Stimulated activated CD8-positive, alpha-beta memory T cell treated with anti-CD3 and anti-CD28 coated beads, Interleukin-2, amount 100 ng/mL, for 48 hours (primary cell): ENCODE data around the gene BPHL.
A peak's percentile ranks its signal among the peaks of the same experiment; 100 is the strongest.
"Not testable (repeated sequence)": the region's sequence is repeated elsewhere in the genome, so short reads cannot be mapped to it uniquely, and the experiment has no call there.

Experiments
- DNase-seq, 2 donors: peaks; one replicate each; pipeline ENCODE4 v3.0.0-alpha.2; 2020; ENCODE audit warnings: low read depth in 2 of 2

Gene BPHL

GRCh38 chr6:3118353-3119039, at the start of gene BPHL:
Gene BPHL (plus strand): TSS chr6:3118711. CDS start chr6:3118741, 30 bp downstream.
- peak; percentile 100 for DNase-seq

GRCh38 chr6:3071568-3071967, 46.9 kb upstream of the BPHL start:
- no peak for DNase-seq

DNA sequence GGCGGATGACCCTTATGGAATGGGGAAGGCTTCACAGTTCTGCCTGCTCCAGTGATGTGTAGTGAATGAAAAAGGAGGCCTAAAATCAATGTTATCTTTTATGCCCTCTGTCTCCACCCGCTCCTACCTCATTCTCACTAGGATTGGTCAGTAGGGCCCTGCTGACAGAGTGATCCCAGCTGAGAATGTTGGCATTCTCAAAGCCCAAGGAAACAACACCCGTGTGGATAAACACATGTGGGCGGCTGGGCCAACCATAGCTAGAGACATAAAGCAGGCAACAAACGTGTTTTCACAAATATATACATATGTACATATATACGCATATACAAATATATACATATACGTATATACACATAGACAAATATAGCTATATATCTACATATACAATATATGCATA, 45.7 kb upstream of the BPHL start:
- no peak for DNase-seq

DNA sequence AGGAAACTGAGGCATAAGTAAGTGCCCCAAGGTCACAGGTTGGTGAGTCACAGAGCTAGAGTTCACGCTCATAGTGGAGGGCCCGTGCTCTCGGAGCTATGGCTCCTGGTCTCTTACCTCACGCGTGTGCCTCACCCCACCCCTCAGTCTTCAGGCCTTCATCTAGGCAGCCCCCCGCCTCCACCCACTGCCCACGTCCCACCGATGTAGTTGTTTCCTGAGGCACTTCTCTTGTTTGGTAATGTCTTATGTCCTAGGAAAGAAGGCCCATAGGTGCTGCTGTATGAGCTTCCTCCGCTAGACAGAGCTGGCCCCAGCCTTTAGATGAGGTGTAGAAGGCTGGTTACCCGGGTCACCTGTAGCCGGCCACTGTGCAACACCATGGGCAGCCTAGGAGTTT, 45.1 kb upstream of the BPHL start:
- no peak for DNase-seq

DNA sequence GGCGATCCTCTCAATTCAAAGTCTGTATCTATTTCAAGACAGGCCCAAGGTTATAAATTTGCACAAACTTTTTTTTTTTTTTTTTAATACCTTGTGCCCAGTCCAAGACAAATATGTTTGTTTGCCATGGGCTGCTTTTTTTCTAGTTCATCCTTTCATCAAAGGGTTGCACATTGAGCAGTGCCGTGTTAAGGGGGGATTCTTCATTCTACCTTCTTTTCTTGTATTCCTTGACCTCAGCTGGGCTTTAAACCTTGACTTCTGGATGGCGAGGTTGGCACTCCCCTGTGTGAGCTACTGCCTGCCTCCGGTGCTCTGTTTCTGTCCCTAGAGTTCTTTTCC, 42.8 kb upstream of the BPHL start:
- DNase-seq: no peak

DNA sequence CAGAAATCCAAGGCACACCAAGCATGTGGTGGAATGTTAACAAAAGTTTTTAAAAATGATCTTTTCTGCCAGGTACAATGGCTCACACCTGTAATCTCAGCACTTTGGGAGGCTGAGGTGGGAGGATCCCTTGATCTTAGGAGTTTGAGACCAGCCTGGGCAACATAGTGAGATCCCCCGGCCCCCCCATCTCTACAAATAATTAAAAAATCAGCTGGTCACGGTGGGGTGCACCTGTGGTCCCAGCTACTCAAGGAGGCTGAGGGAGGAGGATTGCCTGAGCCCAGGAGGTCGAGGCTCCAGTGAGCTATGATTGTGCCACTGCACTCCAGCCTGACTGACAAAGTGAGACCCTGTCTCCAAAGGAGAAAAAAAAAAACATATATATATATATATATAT, 42.2 kb upstream of the BPHL start:
- DNase-seq: no peak

GRCh38 chr6:3077430-3077829, 41.1 kb upstream of the BPHL start:
- no peak for DNase-seq

DNA sequence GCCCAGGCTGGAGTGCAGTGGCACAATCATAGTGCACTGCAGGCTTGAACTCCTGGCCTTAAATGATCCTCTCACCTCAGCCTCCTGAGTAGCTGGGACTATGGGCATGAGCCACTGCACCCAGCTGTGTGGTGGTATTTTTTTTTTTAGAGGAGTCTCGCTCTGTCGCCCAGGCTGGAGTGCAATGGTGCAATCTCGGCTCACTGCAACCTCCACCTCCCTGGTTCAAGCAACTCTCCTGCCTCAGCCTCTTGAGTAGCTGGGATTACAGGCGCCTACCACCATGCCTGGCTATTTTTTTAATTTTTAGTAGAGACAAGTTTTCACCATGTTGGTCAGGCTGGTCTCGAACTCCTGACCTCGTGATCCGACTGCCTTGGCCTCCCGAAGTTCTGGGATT, 39.6 kb upstream of the BPHL start:
- DNase-seq: not testable (repeated sequence)

DNA sequence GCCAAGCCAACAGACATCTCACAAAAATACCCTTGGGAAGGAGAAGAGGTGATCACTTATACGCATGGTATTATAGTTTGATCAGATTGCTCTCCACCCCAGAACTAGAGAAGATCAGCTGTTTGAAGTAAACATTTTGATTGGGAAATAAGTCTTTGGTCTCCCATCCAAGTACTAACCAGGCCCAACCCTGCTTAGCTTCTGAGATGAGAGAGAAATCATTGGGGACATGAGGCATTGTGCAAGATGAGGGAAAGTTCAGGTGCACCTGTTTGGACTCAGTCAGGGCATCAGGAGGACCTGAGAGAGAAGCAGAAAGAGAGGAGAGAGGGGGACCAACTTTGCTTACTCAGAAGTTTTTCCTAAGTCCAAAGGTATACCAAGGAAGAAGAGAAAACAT, 38.8 kb upstream of the BPHL start:
- DNase-seq: no peak

- no peak for DNase-seq
Observed at GRCh38 chr6:3081960-3082359, 36.6 kb upstream of the BPHL start.

GRCh38 chr6:3085074-3085473, 33.4 kb upstream of the BPHL start:
- no peak for DNase-seq

- no peak for DNase-seq
Observed at GRCh38 chr6:3086282-3086946, 32.1 kb upstream of the BPHL start.

GRCh38 chr6:3088446-3088845, 30.1 kb upstream of the BPHL start:
- no peak for DNase-seq

GRCh38 chr6:3088968-3089367, 29.5 kb upstream of the BPHL start:
- no peak for DNase-seq

DNA sequence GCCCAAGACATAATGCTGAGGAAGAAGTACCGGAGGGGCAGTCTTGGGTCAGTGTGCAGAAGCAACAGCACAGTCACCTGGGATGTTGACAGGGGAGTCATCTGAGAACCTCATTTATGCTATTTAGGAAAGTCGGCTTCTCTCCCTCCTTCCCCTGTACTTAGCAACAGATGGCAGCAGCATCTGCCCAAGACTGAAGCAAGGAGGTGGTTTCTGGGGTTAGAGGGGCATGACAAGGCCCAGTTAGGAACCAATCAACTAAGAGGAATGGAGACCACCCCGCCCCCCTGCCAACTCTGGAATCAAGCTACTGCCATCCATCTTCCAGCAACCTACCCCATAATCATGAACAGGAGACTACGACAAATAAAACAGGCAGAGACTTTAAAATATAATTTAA, 28.5 kb upstream of the BPHL start:
- DNase-seq: no peak

DNA sequence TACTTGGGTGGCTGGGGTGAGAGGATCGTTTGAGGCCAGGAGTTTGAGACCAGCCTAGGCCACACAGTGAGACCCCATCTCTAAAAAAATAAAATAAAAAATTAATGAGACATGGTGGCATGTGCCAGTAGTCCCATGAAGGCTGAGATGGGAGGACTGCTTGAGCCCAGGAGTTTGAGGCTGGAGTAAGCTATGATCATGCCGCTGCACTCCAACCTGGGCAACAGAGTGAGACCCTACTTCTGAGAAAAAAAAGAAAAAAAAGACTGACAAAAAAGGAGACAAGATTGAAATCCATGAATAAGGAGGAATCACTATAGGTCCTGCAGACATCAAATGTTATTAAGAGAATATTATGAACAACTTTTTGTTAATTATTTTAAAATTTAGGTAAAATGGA, 23.7 kb upstream of the BPHL start:
- no peak for DNase-seq

- DNase-seq: no peak
Observed at GRCh38 chr6:3102875-3103274, 15.6 kb upstream of the BPHL start.

DNA sequence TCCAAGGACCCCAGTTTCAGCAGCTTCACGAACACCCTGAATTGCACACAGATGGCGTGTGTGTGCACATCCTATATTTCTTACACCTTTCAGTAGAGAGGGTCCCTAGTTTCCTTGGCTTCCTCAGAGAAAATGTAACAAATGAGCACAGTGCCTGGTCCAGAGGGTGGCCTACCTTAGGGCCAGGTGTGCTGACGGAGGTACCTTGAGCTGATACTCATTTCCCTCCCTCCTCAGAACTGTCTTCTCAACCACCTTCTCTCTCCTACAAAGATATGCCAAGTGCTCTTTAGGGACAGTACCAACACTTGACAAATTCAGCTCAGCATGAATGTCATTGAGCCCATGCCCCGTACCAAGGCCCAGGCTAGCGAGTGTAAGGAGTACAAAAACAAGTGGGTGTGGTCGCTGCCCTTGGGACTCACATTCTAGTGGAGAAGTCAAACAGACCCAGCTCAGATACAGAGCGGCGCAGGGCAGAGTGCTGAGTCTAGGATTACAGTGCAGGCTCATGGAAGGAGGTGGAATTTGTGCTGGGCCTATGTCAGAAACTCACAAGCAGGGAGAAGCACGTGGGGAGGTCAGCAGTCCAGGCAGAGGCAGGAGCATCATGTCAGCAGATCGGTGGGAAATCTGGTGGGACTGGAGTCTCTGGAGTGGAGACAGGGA, 9.6 kb upstream of the BPHL start:
- no peak for DNase-seq

DNA sequence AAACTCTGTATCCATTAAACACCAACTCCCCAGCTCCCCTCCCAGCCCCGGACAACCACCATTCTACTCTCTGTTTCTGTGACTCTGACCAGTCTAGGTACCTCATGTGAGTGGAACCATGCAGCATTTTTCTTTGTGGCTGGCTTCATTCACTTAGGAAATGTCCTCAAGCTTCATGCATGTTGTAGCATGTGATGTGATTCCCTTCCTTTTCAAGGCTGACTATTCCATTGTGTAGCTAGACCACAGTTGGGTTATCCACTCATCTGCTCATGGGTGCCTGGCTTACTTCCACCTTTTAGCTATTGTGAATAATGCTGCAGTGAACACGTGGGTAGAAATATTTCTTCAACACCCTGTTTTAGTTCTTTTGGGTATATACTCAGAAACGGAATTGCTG, 8.8 kb upstream of the BPHL start:
- DNase-seq: no peak

- DNase-seq: no peak
Observed at GRCh38 chr6:3114377-3114776, 4.1 kb upstream of the BPHL start.

- no peak for DNase-seq
Observed at GRCh38 chr6:3117912-3118352, 579 bp upstream of the BPHL start.

GRCh38 chr6:3119040-3119723, 671 bp downstream of the BPHL start:
- no peak for DNase-seq

- DNase-seq: no peak
Observed at GRCh38 chr6:3120765-3121089, 2.2 kb downstream of the BPHL start.
